Loucy (cell line): Measurements from ENCODE around the gene ITIH1.

Source experiments
- EZH2phosphoT487 ChIP-seq: fragments of 200-600 bp; IDR thresholded peaks from 2 replicates; pipeline ENCODE4 v1.6.1; 2018; ENCODE audit warnings: antibody characterized with exemption, mild to moderate bottlenecking, moderate library complexity, borderline replicate concordance
- TF ChIP-seq, protein P1 (sequence below): fragments of 200-600 bp; sonication (generic); conservative IDR thresholded peaks from 2 replicates; pipeline ENCODE4 v1.5.1; 2014; ENCODE audit warnings: mild to moderate bottlenecking, antibody characterized with exemption, low read length

DNA sequence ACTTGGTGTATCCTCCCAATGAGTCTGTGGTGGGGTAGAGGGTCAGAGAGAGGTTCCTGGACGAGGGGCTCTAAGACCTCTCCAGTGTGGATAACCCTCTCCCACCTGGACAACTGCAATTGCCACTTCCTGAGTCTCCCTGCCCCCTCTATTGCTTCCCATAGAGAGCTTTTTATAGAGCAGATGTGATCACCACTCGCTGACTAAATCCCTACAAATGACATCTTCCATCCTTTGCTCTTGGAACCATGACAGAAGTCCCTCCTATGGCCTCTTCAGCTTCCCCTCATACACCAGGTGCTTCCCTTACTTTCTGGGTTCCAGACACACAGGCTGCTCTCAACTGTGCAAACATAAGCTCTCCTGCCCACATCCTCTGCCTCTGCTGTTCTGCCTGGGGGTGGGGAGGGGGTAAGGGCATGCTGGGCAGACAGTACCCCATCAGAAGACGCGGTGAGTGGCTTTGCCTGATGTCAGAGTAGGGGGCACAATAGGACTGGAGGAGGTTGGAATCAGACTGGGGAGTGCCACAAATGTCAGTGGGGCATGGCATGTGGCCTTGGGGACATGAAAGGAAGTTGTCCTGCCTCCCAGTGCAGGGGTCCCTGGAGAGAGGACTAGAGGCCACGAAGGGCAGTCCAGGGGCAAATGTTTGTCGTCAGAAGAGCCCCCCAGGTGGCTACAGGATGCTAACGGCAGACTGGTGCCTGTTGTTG lies 32.4 kb downstream of the ITIH1 start:
- TF ChIP-seq EZH2phosphoT487, result no peak
- TF ChIP-seq, protein P1, sequence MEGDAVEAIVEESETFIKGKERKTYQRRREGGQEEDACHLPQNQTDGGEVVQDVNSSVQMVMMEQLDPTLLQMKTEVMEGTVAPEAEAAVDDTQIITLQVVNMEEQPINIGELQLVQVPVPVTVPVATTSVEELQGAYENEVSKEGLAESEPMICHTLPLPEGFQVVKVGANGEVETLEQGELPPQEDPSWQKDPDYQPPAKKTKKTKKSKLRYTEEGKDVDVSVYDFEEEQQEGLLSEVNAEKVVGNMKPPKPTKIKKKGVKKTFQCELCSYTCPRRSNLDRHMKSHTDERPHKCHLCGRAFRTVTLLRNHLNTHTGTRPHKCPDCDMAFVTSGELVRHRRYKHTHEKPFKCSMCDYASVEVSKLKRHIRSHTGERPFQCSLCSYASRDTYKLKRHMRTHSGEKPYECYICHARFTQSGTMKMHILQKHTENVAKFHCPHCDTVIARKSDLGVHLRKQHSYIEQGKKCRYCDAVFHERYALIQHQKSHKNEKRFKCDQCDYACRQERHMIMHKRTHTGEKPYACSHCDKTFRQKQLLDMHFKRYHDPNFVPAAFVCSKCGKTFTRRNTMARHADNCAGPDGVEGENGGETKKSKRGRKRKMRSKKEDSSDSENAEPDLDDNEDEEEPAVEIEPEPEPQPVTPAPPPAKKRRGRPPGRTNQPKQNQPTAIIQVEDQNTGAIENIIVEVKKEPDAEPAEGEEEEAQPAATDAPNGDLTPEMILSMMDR, result no peak
